Osteoblast (primary cell): Measurements from ENCODE around the gene ATRIP. TPM values are rescaled to one million over a fixed set of nuclear protein-coding genes. Genes with fewer than 3 reads are reported as not detected.
A peak's percentile ranks its signal among the peaks of the same experiment; 100 is the strongest.
"Not testable (repeated sequence)": the region's sequence is repeated elsewhere in the genome, so short reads cannot be mapped to it uniquely, and the experiment has no call there.

Experiments used
- DNase-seq: peaks from one replicate; pipeline ENCODE4 v3.0.0; 2011; ENCODE audit warnings: low spot score, mixed read lengths; ENCODE audit not compliant: insufficient read length; ENCODE audit errors: missing footprints
- H2AFZ ChIP-seq: 2 replicates; pipeline ENCODE4 v1.6.0; 2011; ENCODE audit warnings: mild to moderate bottlenecking, low read length
- H3K27ac ChIP-seq: 2 replicates; pipeline ENCODE4 v1.5.1; 2011; ENCODE audit warnings: mild to moderate bottlenecking, low read depth, low read length, moderate library complexity
- H3K27me3 ChIP-seq: 2 replicates; pipeline ENCODE4 v1.6.0; 2012; ENCODE audit warnings: mild to moderate bottlenecking, control low read depth, inconsistent platforms, low read length, moderate library complexity; ENCODE audit not compliant: insufficient read depth
- H3K36me3 ChIP-seq: 2 replicates; pipeline ENCODE4 v1.5.1; 2011; ENCODE audit warnings: mild to moderate bottlenecking, low read length, control low read depth, moderate library complexity; ENCODE audit not compliant: insufficient read depth
- H3K4me1 ChIP-seq: 2 replicates; pipeline ENCODE4 v1.5.1; 2011; ENCODE audit warnings: mild to moderate bottlenecking, low read length, control low read depth, moderate library complexity; ENCODE audit not compliant: insufficient read depth
- H3K4me2 ChIP-seq: 2 replicates; pipeline ENCODE4 v1.6.0; 2011; ENCODE audit warnings: mild to moderate bottlenecking, low read length; ENCODE audit not compliant: insufficient read depth
- H3K4me3 ChIP-seq: fragments of 200-600 bp; sonication (generic); 3 replicates; pipeline ENCODE4 v1.5.1; 2012; ENCODE audit warnings: mild to moderate bottlenecking, low read length, inconsistent platforms; ENCODE audit not compliant: insufficient read depth
- H3K79me2 ChIP-seq: 2 replicates; pipeline ENCODE4 v1.6.0; 2012; ENCODE audit warnings: mild to moderate bottlenecking, low read length, control low read depth, inconsistent platforms; ENCODE audit not compliant: insufficient read depth
- H3K9me3 ChIP-seq: 2 replicates; pipeline ENCODE4 v1.5.1; 2011; ENCODE audit warnings: low read depth, low read length, control low read depth
- H4K20me1 ChIP-seq: 2 replicates; pipeline ENCODE4 v1.6.0; 2012; ENCODE audit warnings: mild to moderate bottlenecking, low read length, control low read depth; ENCODE audit not compliant: insufficient read depth
- total RNA-seq: library from RNA; depleted of rRNA; stranded (reverse); fragments of >200 nt; gene quantifications from 2 replicates; pipeline ENCODE4 v1.2.3, GENCODE V29; 2012
- TF ChIP-seq, protein P1 (sequence below): IDR thresholded peaks from 2 replicates; pipeline ENCODE4 v1.5.1; 2011; ENCODE audit warnings: mild to moderate bottlenecking, low read depth, low read length, moderate library complexity; ENCODE audit errors: extremely low read depth

The ATRIP gene
- total RNA-seq, 1 donor: 5.1 TPM

DNA sequence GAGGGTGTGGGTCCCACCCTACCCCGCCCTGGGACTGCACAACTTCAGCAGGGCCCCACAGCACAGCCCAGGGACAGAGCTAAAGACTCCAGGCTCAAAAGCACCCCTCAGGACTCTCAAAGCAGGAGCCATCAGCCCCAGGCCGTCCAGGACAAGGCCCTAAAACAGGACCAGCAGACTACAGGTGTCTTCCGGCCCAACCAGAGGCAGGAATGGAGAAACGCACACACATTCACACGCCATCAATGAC is 26.1 kb downstream of the ATRIP start:
- TF ChIP-seq, protein P1, sequence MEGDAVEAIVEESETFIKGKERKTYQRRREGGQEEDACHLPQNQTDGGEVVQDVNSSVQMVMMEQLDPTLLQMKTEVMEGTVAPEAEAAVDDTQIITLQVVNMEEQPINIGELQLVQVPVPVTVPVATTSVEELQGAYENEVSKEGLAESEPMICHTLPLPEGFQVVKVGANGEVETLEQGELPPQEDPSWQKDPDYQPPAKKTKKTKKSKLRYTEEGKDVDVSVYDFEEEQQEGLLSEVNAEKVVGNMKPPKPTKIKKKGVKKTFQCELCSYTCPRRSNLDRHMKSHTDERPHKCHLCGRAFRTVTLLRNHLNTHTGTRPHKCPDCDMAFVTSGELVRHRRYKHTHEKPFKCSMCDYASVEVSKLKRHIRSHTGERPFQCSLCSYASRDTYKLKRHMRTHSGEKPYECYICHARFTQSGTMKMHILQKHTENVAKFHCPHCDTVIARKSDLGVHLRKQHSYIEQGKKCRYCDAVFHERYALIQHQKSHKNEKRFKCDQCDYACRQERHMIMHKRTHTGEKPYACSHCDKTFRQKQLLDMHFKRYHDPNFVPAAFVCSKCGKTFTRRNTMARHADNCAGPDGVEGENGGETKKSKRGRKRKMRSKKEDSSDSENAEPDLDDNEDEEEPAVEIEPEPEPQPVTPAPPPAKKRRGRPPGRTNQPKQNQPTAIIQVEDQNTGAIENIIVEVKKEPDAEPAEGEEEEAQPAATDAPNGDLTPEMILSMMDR: no peak
- peak; percentile 91 for DNase-seq
- Histone ChIP-seq H3K9me3 (no peaks in the 10 kb centered on the region), H3K4me3 (peak overlapping the region; percentile 76), H3K4me1 (peaks cover 16% of the 10 kb centered on the region), H3K27ac (peak overlapping the region; percentile 90), H3K79me2 (peaks cover 46% of the 10 kb centered on the region), H3K27me3 (no peaks in the 10 kb centered on the region), H4K20me1 (peaks cover 4% of the 10 kb centered on the region), H2AFZ (peak overlapping the region; percentile 80), H3K4me2 (peak overlapping the region; percentile 75), H3K36me3 (peaks cover 18% of the 10 kb centered on the region)

DNA sequence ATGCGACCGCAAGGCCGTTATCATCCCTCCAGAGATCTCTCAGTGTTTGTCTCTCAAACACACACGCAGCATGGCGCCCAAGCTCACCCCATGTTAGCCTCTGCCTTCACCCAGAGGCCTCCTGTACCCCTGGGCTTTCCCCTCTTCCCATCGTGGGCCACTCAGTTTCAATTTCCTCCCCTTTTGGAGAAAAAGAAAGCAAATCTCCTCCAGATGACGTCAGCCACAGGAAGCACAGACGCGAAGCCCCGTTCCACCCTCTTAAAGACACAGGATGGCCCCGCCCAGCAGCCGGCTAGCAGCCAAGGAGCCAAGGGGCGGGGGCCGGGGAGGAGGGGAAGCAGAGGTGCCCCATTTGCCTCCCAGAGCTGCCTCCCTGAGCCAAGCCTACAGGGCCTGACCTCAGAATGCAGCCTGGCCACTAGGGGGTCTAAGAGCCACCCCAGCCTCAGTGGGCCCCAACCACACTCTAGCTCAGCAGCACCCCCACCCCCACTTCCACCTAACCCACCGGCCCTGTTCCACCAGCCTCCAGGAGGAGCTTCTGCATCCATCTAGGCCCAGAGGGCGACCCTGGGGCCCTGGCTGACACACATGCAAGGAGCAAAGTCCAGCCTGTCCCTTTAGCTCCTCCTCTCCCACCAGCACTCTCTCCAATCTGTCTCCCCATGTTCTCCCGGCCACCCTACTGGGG is 26.5 kb downstream of the ATRIP start:
- TF ChIP-seq, protein P1: peak; percentile 36
- H3K27me3 ChIP-seq: no peaks in the 10 kb centered on the region

DNA sequence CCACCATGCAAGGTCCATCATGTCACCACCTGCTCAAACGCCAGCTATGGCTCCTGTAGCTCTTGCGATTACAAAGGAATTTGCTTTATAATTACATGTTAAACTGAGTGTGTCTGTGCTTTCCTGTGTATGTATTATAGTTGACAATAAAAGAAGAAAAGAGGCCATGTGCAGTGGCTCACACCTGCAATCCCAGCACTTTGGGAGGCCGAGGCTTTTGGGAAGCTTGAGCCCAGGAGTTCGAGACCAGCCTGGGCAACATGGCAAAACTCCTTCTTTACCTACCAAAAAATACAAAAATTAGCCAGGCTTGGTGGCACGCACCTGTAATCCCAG is 27.0 kb downstream of the ATRIP start:
- H4K20me1 ChIP-seq: peaks cover 4% of the 10 kb centered on the region

More for the DNA sequence above, 26.5 kb downstream of the ATRIP start:
- peak overlapping the region; percentile 80 for H2AFZ ChIP-seq
- H3K79me2 ChIP-seq: peaks cover 41% of the 10 kb centered on the region
- peaks cover 14% of the 10 kb centered on the region for H3K36me3 ChIP-seq
- peak overlapping the region; percentile 90 for H3K27ac ChIP-seq
- peak overlapping the region; percentile 76 for H3K4me3 ChIP-seq
- peaks cover 4% of the 10 kb centered on the region for H4K20me1 ChIP-seq
- H3K4me1 ChIP-seq: peaks cover 12% of the 10 kb centered on the region
- no peaks in the 10 kb centered on the region for H3K9me3 ChIP-seq
- peak; percentile 99 for DNase-seq
- H3K4me2 ChIP-seq: peak overlapping the region; percentile 75

DNA sequence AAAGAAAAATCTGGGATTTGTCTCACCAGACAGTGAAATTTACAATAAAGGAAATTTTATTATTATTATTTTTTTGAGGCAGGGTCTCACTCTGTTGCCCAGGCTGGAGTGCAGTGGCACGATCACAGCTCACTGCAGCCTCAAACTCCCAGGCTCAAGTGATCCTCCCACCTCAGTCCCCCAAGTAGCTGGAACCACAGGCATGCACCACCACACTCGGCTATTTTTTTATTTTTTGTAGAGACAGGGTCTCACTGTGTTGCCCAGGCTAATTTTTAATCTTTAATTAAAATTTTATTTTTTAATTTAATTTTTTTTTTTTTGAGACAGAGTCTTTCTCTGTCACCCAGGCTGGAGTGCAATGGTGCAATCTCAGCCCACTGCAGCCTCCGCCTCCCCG is 27.5 kb downstream of the ATRIP start:
- not testable (repeated sequence) for H3K4me2 ChIP-seq, DNase-seq, H3K36me3 ChIP-seq, H3K27me3 ChIP-seq, H3K27ac ChIP-seq, H4K20me1 ChIP-seq, H3K4me3 ChIP-seq, H2AFZ ChIP-seq, H3K9me3 ChIP-seq
- Histone ChIP-seq H3K4me1 (peaks cover 12% of the 10 kb centered on the region), H3K79me2 (peaks cover 31% of the 10 kb centered on the region)

More for the DNA sequence above, 27.0 kb downstream of the ATRIP start:
- Histone ChIP-seq H2AFZ (peak overlapping the region; percentile 80), H3K4me1 (peaks cover 12% of the 10 kb centered on the region), H3K79me2 (peaks cover 36% of the 10 kb centered on the region), H3K36me3 (peaks cover 8% of the 10 kb centered on the region), H3K4me2 (peak overlapping the region; percentile 75), H3K27ac (peak overlapping the region; percentile 90), H3K4me3 (no peak overlapping the region), H3K9me3 (no peaks in the 10 kb centered on the region), H3K27me3 (no peaks in the 10 kb centered on the region)
- no peak for DNase-seq
- TF ChIP-seq, protein P1: no peak
